ENCODE measurements around the gene UXS1.
"Not testable (repeated sequence)": the region's sequence is repeated elsewhere in the genome, so short reads cannot be mapped to it uniquely, and the experiment has no call there.

UXS1 gene

DNA sequence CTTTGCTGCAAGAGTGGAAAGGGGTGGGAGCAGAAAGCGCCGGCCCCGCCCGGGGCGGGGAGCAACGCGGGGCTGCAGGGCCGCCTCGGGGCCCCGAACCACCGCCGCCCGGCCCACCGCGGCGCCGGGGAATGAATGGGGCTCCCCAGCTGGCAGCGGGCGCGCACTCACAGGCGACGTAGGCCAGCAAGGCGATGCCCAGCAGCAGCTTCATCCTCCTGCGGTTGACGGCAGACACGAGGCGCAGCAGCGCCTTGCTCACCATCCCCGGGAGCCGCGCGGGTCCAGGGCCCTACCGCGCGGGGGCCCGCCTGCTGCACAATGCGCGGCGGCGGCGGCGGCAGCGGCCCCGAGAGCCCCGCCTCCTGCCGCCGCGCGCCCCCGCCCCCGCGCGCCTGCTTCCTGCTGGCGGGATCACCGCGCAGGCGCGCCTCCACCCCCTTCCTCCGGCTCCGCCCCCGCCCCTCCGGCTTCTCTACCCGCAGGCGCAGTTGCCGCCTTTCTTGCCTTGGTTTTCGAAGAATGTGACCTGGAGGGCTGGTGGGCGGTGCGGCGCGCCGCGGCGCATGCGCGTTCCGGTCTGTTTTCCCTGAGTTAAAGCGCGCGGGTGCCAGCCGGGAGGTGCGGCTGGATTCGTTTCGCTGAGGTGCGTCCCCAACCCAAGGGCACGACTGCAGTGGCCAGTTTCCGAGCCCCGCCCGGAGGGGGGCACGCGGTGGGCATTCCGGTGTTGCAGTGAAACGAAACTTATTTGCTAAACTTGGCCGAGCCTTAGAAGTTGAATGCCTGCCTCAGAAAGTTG lies at the start of gene UXS1:
TSS of gene UXS1 (minus strand) at position 325 of the 802 bp plus-strand sequence. CDS start at position 265, 60 bp downstream.
- DNase-seq (ENCODE audit: low read depth in 1 of 2, low spot score in 1 of 2) = peak; percentile 96 to 97

DNA sequence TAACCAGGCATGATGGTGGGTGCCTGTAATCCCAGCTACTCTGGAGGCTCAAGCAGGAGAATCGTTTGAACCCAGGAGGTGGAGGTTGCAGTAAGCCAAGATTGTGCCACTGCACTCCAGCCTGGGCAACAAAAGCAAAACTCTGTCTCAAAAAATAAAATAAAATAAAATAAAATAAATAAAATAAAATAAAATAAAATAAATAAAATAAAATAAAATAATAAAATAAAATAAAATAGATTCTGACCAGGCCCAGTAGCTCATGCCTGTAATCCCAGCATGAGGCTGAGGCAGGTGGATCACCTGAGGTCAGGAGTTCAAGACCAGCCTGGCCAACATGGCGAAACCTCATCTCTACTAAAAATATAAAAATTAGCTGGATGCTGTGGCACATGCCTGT lies 45.4 kb upstream of the UXS1 start:
- not testable (repeated sequence) for DNase-seq (ENCODE audit: low read depth in 1 of 2, low spot score in 1 of 2)

DNA sequence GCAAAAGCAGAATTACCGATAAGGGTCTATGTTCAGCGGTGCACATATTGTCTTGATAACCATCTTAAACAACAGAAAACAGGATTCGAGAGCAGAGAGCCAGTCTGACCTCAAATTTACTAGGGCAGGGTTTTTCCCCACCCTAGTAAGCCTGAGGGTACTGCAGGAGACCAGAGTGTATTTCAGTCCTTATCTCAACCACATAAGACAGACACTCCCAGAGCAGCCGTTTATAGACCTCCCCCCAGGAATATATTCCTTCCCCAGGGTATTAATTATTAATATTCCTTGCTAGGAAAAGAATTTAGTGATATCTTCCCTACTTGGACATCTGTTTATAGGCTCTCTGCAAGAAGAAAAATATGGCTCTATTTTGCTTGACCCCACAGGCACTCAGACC lies 41.3 kb upstream of the UXS1 start:
- DNase-seq (ENCODE audit: low read depth in 1 of 2, low spot score in 1 of 2) = not testable (repeated sequence)

DNA sequence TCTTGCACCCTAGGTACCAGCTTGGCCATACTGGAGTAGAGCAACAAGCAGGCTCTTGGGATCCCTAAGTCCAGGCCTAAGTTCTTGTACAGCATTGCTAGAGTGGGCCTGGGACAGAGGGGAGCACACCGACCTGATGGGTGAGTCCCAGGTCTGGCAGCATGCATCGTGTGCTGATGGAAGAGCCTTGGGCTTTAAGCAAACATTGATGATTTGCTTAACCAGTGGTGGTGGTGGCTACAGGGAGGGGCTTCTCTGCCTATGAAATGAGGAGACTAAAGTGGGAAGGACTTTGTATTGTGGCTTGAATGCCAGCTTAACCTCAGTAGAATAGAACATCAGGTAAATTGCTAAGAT lies 39.2 kb upstream of the UXS1 start:
- DNase-seq (ENCODE audit: low read depth in 1 of 2, low spot score in 1 of 2) = no peak

DNA sequence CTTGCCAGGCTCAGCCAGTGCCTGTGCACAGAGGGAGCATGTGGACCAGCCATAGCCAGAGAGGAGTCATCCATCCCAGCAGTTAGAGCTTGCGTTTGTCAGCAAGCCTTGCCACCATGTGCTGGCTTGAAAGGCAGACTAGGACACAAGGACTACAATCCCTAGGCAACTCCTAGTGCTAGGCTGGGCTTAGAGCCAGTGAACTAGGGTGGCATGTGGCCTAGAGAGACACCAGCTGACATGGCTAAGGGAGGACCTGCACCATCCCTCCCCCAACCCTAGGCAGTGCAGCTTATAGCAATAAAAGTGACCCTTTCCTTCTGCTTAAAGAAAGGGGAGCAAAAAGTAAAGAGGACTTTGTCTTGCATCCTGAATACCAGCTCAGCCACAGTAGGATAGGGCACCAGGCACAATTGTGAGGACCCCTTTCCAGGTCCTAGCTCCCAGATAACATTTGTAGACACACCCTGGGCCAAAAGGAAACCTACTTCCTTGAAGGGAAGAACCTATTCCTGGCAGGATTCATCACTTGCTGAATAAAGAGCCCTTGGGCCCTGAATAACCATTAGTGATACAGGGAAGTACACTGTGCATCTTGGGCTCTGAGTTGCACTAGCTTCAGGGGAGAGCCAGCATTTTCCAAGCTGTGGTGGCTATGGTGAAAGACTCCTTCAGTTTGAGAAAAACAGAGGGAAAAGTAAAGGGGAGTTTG lies 38.7 kb upstream of the UXS1 start:
- DNase-seq (ENCODE audit: low read depth in 1 of 2, low spot score in 1 of 2) = no peak

DNA sequence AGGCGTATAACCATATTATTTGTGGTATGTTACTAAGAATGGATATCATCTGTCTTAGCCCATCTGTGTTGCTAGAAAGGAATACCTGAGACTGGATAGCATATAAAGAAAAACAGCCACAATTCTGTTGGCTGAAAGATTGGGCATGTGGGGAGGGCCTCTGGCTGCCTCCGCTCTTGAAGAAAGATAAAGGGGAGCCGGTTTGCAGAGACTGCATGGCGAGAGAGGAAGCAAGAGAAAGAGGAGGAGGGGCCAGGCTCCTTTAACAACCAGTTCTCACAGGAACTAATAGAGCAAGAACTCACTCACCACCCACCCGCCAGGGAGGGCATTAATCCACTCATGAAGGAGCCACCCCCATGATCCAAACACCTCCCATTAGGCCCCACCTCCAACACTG lies 29.2 kb upstream of the UXS1 start:
- no peak for DNase-seq (ENCODE audit: low read depth in 1 of 2, low spot score in 1 of 2)

DNA sequence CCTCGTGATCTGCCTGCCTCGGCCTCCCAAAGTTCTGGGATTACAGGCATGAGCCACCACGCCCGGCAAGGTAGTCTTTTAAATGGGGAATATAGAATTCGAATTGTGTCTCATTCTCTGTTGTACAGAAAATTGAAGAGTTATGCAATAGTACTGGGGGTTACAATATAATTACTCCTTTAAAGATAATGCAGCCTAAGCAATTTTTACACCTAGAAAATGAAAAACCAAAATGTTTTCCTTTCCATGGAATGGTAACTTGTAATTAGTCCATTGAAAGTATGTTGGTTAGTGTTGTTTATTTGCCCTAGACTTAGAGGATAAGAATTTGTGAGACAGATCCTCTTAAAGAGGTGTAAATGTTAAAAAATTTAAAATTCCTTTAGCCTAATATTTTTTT lies 28.0 kb upstream of the UXS1 start:
- not testable (repeated sequence) for DNase-seq (ENCODE audit: low read depth in 1 of 2, low spot score in 1 of 2)

DNA sequence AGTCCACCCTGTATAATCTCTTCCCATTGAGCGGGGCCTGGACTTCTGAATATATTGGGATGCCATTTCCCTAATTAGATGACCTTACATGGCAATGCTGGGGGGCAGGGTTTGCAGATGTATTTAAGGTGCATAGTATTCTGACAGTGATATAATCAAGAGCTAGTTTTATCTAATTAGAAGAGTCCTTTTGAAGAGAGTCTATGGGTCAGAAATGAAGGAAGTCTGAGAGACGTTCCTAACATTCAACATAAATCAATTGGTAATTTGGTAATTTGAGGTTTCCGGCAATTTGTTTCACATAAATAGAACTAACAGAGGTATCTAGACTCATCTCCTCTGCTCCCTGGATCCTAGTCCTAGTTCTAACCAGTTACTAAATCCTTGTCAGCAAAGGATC lies 25.7 kb upstream of the UXS1 start:
- no peak for DNase-seq (ENCODE audit: low read depth in 1 of 2, low spot score in 1 of 2)

DNA sequence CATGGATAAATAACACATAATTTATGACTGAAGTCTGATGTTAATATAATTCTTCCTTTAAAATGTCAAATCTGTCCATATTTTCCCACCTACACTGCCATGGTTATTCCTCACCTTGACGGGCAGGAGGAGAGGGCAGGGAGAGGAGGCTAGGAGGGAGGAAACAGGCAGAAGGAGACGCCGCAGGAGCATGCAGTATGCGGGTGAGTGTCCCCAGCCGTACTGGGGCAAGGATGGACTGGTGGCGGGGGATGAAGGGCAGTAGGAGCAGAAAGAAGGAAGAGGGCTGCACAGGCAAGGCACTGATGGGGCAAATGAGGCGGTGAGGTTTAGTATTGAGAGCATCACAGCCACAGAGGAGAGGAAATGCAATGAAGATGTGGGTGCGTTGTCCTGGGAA lies 25.1 kb upstream of the UXS1 start:
- DNase-seq (ENCODE audit: low read depth in 1 of 2, low spot score in 1 of 2) = not testable (repeated sequence)

DNA sequence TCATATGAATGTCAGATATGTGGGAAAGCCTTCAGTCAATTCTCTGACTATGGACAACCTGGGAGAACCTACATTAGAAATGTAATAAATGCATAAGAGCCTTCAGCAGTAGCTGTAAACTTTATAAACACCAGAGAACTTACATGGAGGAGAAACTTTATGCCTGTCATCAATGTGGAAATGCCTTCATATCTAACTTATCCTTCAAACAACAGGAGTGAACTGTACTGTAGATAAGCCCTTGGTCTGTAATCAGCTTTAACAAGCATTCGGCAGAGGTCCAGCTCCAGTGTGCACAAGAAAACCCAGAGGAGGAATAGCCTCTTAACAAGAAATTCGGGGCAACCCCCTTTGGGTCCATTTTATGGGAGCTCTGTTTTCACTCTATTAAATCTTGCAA lies 14.8 kb upstream of the UXS1 start:
- DNase-seq (ENCODE audit: low read depth in 1 of 2, low spot score in 1 of 2) = no peak

DNA sequence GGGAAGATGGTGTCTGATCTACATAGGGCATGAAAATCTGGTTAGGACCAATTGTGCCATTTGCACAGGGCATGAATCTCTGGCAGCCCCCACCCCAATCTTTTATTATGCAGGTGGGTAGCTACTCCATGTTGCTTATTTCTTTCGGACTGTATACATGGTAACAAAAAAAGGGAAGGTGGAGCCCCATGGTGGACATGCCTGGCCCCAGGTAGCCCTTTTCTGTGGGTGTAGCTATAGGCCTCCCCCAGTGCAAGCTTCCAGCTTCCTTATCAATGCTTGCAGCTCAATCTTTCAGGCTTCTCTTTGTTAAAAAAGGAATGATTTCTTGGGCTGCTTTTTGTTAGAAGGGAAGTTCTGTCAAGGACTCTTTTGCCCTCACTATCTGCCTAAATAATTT lies 14.3 kb upstream of the UXS1 start:
- no peak for DNase-seq (ENCODE audit: low read depth in 1 of 2, low spot score in 1 of 2)

DNA sequence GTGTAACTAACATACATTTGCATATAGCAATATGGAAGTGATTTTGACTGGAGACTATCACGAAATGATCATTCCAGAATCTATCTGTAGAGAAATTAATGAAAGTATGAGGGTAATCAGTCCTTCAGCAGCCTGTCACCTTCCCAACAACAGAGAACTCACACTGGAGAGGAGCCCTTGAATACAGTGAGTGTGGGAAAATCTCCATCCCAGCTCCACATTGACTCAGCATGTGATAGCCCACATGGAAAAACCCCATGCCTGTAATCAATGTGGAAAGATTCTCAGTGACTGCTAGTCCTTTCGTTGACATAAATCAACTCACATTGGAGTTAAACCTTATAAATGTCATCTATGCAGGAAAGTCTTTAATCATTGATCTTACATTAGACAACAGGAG lies 13.1 kb upstream of the UXS1 start:
- DNase-seq (ENCODE audit: low read depth in 1 of 2, low spot score in 1 of 2) = no peak

DNA sequence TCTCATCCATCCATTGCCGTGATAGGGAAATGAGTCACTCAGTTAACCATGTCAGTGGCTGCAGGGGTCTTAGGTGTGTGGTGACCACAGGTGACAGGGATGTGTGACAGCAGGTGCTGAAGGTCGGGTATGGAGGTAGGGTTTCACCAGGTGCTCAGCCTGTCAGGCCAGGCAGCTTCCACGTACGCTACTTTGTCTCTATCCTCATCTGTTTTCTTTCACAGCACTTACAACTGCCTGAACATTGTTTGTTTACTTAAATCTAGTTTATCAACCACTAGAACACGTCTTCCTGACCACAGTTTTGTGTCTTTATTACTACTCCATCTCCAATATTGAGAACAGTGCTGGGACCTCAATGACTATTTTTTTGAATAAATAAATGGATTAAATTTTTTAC lies 11.4 kb upstream of the UXS1 start:
- no peak for DNase-seq (ENCODE audit: low read depth in 1 of 2, low spot score in 1 of 2)

DNA sequence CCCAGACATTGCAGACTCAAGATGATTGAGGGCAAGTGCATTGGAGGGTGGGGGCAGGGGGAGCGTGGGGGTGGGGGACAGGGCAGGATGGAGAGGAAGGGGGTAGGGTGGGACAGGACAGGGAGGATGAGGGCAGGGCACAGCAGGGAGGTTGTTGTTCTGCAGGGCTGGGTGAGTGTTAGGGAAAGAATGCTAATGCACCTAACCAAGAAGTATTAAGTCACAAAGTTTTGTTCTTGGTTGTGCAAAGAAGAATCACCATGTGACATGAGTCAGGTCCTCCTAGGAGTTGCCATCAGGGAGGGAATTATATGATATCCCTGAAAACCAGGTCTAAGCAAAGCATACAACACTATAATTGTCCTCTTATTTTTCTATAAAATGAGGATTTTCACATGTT lies 10.4 kb upstream of the UXS1 start:
- not testable (repeated sequence) for DNase-seq (ENCODE audit: low read depth in 1 of 2, low spot score in 1 of 2)

DNA sequence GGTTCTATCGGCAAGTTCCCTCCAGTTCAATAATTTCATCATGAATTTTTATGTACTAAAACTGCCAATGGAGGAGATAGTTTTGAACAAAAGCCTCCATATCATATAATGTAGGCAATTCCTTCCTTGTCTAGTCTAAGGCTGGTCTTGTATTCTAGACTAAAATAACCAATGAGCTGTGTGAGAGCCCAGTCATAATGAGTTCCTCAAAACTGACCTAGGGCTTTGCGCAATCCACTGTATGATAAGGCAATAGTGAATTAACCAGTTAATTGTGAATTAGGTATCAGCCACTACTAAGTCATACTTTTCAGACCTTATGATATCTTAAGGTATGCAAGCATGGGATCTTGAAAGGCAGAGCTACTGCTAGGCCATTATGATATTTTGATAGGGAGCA lies 7.6 kb upstream of the UXS1 start:
- DNase-seq (ENCODE audit: low read depth in 1 of 2, low spot score in 1 of 2) = no peak

DNA sequence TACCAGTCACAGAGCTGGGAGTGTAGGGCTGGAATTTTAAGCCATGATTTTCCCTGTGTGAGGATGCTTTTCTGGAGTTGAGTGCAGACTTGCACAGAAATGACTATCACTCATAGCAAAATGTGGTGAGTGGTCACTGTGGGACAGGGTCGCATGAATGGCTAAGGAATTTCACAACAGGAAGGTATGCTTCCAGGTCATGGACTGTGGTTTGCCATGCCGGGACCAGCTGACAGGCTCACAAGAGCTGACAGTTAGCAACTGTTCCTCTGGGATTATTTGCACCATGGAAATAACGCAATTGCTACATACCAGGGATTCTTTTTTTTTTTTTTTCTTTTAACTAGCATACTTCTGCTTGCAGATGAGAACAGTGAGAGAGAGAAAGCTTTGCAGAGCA lies 3.8 kb upstream of the UXS1 start:
- no peak for DNase-seq (ENCODE audit: low read depth in 1 of 2, low spot score in 1 of 2)

DNA sequence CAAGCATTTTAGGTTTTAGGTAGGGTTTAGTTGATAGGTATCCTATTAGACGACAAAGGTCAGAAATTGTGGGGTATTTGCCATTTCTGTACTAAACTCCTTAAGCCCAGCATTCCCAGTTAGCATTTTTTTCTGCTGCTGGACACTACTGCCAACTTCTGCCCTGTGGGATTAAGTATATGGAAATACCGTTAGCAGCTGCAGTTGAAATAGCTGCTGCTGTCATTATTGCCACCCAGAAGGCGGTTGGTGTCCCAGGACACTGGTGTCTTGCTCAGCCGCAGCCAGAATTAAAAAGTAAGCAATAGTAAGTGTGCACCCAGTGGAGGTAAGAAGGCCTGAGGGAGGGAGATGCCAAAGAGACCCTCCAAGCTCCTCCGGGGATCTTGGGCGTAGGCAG lies 1.9 kb upstream of the UXS1 start:
- no peak for DNase-seq (ENCODE audit: low read depth in 1 of 2, low spot score in 1 of 2)

DNA sequence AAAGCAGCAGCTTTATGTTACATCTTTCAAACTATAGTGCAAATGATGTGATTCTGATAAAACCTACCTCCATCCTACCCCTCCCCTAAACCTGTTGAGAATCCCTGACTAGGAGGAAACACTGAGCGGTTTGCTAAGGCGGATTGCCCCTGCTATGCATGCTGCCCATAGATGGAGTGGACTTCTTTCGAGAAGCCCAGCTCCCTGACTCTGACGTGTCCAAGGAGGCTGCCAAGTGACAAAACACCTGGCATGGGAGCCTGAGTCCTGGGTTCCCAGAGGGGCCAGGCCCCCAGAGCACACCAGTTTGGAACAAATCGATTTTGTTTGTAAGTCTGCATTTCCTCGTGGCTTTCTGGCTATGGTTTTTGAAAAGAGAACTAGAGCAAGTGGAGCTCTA lies 1.4 kb upstream of the UXS1 start:
- DNase-seq (ENCODE audit: low read depth in 1 of 2, low spot score in 1 of 2) = no peak

DNA sequence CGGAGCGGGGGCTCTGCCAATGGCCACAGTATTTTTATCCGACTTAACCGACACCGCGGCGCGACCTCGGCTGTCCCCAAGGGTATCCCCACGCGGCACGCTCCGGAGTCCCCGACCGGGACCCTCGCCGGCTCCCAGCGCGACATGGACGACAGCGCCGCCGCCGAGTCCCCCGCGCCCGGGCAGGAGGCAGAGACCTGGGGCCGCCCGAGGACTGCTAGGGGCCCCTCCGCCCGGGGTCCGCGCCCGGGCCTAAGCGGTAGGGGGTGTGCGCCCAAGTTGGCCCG lies 468 bp downstream of the UXS1 start:
- no peak for DNase-seq (ENCODE audit: low read depth in 1 of 2, low spot score in 1 of 2)

DNA sequence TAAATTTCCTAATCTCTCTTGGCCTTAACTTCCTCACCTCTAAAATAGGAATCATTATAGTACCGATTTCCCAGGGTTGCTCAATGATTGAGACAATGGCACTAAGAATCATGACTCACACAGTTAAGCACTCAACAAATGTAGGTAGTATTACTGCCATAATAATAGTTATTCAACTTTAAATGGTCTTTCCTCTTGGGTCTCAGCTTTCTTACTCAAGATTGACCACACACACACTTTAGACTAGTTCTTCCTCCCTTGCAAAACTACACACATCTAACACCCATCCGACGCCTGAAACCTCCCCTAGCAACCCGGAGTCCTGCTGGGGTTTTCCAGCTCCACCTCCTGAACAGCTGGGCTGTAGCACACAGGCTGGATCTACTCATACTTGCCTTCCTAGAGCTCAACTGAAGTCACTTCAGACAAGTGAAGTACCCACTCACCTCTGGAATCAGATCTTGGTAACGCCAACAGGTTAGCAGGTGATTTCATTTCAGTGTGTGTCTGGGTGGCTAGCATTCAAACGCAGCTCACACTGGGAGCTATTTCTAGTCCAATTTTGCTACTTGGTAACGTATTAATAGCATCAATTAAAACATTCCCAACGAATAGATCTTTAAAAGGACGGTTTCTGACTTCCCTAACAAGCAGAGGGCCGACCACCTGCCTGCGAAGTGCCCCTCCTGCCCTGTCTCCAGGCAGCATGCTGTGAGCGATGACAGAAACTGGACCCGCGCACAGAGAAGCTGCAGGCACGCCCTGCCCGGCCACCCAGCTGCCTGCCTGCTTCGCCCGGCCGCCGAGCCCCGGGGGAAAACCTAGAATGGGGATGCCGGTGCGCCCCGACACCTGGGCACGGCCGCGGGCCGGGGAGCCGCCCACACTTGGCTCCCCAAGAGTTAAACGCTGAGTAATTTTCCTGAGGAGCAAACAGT lies 1.1 kb downstream of the UXS1 start:
- DNase-seq (ENCODE audit: low read depth in 1 of 2, low spot score in 1 of 2) = peak; percentile 26 to 34

DNA sequence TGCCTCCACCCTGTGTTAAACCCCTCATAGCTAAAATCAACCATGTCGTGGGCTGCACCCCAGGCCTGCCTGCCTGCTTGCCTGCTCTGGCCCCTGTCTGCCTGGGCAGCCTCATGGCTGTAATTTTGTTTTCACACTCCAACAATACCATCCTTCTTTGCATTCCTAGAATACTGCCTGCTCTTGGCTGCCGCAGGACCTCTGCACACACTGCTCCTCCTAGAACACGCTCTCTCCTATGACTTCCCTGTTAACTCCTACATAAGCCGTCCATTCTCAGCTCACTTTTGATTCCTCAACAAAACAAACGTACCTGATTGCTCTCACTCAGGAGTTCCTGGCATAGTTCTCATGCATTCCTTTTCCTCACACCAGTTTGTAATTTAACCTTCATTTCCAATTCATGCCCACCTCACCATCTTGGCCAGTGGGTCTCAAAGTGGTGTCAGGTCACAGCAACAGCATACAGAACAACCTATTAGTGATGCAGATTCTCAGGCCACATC lies 2.5 kb downstream of the UXS1 start:
- no peak for DNase-seq (ENCODE audit: low read depth in 1 of 2, low spot score in 1 of 2)

Data from activated CD4-positive, alpha-beta T cell treated with anti-CD3 and anti-CD28 coated beads, Interleukin-2, amount 50 U/mL, for 24 hours (primary cell).